PFSK-1 (cell line): ENCODE results near the gene HTRA3.

Source experiments
- TAF1 ChIP-seq: IDR thresholded peaks from 2 replicates; pipeline ENCODE4 v1.6.1; 2012; ENCODE audit warnings: low read length, control low read depth, borderline replicate concordance; ENCODE audit not compliant: insufficient read depth
- TF ChIP-seq, protein P1 (sequence below), 2 experiments: IDR thresholded peaks; 2 replicates each; pipeline versions ENCODE4 v1.6.1 to v1.8.0; 2011 to 2012; ENCODE audit warnings: low read depth in 2 of 2, low read length in 2 of 2, control low read depth in 1 of 2, inconsistent platforms in 1 of 2, mild to moderate bottlenecking in 1 of 2, moderate library complexity in 1 of 2; ENCODE audit not compliant: insufficient read depth in 1 of 2

DNA sequence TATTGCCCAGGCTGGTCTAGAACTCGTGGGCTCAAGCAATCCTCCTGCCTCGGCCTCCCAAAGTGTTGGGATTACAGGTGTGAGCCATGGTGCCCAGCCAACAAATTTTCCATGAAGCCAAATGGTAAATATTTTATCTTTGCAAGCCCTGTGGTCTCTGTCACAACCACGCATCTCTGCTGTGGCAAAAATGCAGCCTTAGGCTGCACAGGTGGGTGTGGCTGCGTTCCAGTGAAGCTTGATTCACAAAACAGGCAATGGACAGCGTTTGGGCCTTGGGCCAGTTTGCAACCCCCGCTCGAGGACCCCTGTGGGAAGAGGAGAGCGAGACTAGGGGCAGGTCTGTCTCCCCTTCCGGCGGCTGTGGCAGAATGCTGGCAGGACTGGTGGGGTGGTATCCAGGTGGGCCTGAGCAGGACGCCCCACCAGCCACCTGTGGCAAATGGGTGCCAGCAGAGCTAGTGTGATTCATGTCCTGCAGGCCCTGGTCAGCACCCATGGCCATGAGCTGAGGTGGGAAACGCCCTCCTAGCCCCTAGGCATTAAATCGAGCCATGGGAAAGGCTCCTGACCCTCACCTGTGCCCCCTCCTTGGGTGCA, 19.7 kb downstream of the HTRA3 start:
- TF ChIP-seq, protein P1, sequence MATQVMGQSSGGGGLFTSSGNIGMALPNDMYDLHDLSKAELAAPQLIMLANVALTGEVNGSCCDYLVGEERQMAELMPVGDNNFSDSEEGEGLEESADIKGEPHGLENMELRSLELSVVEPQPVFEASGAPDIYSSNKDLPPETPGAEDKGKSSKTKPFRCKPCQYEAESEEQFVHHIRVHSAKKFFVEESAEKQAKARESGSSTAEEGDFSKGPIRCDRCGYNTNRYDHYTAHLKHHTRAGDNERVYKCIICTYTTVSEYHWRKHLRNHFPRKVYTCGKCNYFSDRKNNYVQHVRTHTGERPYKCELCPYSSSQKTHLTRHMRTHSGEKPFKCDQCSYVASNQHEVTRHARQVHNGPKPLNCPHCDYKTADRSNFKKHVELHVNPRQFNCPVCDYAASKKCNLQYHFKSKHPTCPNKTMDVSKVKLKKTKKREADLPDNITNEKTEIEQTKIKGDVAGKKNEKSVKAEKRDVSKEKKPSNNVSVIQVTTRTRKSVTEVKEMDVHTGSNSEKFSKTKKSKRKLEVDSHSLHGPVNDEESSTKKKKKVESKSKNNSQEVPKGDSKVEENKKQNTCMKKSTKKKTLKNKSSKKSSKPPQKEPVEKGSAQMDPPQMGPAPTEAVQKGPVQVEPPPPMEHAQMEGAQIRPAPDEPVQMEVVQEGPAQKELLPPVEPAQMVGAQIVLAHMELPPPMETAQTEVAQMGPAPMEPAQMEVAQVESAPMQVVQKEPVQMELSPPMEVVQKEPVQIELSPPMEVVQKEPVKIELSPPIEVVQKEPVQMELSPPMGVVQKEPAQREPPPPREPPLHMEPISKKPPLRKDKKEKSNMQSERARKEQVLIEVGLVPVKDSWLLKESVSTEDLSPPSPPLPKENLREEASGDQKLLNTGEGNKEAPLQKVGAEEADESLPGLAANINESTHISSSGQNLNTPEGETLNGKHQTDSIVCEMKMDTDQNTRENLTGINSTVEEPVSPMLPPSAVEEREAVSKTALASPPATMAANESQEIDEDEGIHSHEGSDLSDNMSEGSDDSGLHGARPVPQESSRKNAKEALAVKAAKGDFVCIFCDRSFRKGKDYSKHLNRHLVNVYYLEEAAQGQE (IDR thresholded peaks at IDR 0.05; ENCODE audit: insufficient read depth in 1 of 2, low read depth in 2 of 2, low read length in 2 of 2) = no peak
- no peak for TF ChIP-seq TAF1
